Activated CD4-positive, CD25-positive, alpha-beta regulatory T cell treated with anti-CD3 and anti-CD28 coated beads, Interleukin-2, amount 50 U/mL, for 72 hours (primary cell): ENCODE measurements around the gene KMT2C.
"Not testable (repeated sequence)": the region's sequence is repeated elsewhere in the genome, so short reads cannot be mapped to it uniquely, and the experiment has no call there.

ENCODE experiments used
- DNase-seq: peaks from one replicate; pipeline ENCODE4 v3.0.0; 2021

KMT2C gene

DNA sequence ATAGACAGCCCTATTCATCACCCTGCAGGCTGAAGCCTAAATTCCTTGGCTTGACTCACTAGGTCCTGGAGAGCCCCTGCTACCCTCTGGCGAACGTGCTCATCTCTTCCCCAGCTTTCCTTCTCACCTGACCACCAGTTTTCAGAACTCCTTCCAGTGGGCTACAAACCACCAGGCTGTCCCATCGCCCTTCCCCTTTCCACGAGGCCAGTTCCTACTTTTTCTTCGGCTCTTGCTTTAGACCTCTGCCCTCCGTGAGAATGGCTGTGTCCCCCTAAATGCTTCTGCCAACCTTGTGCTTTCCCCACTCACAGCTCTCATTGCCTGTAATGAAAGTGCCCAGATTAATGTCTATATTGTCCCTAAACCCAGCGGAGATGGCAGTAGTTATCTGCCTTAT lies 5.4 kb upstream of the KMT2C start:
- DNase-seq, result not testable (repeated sequence)

DNA sequence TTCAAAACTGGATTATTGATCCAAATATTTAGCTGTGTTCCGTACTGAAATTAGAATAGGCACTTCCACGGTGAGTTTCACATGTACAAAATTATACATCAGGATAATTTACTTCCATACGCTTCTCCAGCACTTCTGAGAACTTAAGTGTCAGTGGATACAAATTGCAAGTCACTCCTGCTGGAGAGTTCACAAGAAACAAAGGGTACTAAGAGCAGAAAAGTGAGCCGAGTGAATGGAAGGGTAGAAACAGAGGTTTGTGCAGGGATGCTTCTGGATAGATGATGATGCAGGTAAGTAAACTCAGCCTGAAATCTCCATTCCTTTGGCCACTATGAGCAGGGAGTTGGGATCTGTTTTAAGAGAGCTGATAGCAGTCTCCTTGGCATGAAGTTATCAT lies 2.2 kb upstream of the KMT2C start:
- DNase-seq, result not testable (repeated sequence)

DNA sequence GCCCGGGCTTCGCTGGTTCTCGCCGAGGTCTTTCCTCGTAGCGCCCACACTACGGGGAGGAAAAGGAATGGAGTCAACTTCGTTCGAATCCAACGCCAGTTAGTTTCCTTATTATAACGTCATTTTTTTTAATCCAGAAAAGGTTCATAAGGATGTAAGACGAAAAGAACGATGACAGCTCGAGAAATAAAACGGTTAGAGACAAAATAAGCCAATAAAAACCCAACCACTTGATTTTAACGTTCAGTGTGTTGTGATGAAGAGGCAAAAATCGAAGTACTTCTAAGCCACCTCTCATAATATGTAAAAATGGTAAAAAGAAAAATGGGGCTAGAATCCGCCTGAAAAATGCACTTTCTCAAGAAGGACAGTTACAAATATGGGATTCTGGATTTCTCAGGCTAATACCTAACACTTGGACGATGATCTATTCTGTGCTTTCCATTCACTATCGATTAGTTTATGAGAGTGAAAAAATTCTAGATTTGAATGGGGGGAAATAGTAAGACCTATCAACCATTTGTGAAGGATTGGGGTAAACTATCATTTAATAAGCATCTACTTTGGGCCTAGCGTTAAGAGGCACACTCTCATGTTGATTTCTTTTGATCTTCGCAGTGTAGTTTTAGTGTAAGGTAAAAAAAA lies 1.2 kb upstream of the KMT2C start:
- DNase-seq, result not testable (repeated sequence)

DNA sequence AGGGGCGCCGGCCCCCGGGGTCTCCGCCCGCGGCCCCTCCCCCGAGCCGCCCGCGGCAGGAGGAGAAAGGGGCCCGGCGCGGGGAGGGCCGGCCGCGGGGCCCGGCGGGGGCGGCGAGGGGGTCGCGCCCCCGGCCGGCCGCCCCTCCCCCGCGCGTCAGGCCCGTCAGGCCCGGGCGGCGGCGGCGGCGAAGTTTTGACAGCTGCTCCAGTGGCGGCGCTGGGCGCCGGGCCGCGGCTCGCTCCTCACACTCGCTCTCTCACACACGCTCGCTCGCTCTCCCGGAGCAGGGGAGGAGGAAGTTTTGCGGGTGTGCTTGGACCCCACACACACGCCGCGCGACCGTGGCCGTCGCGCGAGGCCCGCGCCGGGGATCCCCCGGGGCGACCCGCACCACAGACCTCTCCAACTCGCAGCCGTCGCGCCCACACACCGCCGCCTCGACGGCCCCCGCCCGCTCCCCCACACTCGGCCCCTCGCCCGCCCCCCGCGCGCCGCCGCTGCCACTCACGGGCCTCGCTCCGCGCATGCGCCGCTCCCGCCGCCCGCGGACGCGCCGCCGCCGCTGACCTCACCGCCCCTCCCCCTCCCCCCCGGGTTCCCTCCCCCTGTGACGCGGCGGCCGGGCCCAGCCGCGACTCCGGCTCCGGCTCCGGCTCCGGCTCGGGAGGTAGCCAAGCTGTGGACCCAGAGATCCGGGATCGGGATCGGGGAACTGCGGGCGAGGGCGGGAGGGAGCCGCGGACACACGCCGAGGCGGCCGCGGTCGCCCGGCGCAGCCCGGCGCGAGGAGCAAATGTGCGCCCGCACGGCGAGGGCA lies 518 bp upstream of the KMT2C start:
- DNase-seq, result peak; percentile 85

DNA sequence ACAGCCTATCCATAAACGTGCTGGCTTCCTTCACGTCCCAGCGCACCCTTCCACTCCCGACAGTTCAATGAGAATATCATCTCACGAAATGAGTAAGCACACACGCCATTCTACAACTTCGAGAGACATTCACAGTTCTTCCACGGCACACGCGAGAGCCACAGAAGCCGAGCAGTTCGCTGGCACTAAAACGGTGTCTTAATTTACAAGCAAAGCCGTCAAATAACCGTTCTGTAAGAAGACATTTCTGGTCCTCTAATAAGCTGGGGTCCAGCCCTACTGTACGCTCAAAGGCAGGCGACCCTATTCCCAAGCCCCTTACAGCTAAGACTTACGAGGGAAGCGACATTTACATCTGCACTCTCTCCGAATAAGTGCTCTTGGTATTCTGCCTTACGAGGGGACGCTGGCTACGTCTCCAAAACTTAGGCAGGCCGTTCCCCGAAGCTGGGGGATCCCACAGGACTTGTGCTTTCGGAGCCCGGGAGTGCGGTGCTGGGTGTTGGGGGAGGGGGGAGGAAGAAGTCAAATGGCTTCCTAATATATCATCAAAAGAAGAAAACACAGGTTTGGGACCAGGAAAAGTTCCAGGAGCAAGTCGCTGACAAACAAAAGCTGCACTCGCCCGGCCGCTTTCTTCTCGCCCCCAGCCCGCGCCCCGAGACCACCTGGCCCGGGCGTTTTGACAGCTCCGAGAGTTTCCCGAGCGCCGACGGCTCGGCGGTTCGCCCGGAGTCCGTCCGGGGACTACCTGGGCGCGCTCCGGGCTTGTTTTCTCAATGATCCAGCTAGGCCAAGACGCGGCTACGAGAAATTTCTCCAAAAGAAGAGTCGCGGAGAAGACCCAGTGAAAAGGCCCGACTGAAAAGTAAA lies 1.1 kb downstream of the KMT2C start:
- peak; percentile 44 for DNase-seq

DNA sequence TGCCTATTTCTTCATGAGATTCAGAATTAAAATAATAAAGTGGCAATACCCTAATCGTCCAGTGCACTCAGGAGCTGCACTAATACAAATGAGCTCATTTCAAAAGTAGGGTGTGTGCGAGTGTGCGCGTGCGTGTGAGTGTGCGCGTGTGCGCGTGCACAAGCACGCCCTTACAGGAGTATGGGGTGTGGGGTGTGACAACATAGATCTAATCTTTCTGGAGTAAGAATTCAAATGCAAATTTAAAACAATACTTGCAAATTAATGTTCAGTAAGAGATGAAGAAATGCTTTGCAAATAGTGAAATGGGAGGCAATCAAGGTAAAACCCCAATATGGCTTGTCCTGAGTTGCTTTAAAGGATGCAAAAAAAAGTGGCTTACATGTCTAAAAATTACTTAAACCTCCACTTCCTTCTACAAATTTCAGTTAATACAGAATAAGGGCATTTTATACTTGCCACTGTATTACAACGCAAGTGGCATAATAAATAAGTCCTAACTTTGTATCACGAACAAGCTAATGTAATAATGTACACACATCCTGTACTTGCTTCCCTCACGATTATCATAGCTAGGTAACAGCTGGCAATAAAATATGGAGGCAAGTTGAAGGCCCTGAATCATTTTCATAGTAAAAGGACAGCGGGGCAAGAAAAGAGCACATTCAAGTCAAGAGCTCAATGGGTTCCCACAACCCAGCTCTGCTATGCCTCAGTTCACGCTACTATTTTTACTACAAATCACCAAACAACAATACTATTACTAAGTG lies 1.9 kb downstream of the KMT2C start:
- DNase-seq, result peak; percentile 63

DNA sequence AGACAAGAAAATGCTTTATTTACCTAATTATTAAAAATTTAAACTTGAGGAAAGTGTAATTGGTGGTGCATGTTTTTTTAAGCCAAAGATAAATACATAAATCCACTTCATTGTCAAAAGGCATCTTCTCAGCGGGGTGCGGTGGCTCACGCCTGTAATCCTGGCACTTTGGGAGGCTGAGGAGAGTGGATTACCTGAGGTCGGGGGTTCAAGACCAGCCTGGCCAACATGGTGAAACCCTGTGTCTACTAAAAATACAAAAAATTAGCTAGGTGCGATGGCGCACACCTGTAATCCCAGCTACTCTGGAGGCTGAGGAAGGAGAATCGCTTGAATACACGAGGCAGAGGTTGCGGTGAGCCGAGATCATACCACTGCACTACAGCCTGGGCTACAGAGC lies 3.1 kb downstream of the KMT2C start:
- DNase-seq, result not testable (repeated sequence)

DNA sequence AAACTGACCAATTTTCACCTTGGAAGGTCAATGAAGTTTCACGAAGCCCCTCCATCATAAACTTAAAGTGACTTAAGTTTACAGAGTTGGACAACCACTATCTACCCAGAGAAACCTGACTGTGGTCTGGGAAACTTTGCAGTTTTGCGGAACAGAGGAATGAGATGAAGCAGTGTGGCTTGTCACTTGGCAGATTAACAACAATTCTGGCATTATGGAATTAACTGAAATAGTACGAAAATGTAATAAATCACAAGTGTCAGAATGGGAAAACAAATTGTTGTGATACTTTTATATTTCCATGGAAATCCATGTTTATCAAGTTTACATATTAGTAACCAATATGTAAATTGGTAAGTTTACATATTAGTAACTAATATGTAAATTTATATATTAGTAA lies 4.9 kb downstream of the KMT2C start:
- DNase-seq, result no peak

DNA sequence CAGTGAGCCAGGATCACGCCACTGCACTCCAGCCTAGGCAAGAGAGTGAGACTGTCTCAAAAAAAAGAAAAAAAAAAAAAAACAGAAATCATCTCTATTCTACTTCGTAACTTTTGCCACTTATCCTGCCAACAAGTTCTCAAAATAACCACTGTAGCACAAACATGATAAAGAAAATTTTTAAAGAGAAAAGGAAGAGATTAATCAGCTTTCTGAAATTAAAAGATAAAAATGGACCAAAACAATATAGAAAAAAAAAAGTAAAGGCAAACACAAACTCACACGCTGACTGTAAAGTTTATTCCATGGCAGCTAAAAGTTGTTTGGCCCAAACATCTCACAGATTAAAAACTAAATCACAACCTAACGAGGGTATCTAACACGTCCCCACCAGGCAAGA lies 5.7 kb downstream of the KMT2C start:
- not testable (repeated sequence) for DNase-seq

DNA sequence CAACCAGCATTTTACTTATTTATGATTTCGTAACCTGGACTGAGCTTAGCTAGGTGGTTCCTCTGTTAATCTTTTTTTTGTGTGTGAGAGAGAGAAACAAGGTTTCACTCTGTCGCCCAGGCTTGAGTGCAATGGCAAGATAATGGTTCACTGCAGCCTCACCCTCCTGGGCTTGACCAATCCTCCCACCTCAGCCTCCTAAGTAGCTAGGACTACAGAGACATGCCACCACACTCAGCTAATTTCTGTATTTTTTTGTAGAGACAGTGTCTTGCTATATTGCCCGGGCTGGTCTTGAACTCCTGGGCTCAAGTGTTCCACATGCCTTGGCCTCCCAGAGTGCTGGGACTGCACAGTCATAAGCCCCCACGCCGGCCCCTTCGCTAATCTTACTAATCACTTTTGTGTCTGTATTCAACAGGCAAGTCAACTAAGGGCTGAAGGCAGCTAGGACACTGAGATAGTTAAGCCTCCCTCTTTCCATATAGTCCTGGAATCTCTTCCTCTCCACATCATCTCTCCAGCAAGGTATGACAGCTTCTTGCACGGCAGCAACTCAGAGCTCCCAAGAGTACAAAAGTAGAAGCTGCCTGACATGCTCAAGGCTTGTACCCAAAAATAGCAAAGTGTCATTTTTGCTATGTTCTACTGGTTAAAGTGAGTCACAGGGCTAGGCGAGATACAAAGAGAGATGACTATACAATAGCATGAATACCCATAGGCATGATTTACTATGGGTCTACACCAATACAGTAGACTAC lies 11.3 kb downstream of the KMT2C start:
- no peak for DNase-seq

DNA sequence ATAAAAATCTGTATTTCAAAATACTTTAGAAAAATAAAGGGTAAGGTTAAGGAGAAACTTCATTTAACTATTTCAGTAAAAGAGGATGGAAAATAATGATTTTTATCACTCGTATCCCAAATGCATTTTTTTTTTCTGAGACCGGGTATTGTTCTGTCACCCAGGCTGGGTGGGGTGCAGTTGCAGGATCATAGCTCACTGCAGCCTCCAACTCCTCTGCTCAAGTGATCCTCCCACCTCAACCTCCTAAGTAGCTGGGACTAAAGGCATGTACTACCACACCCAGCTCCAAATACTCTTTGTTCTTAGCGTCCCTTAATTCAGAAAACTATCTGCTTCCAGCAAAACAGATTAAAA lies 11.8 kb downstream of the KMT2C start:
- no peak for DNase-seq

DNA sequence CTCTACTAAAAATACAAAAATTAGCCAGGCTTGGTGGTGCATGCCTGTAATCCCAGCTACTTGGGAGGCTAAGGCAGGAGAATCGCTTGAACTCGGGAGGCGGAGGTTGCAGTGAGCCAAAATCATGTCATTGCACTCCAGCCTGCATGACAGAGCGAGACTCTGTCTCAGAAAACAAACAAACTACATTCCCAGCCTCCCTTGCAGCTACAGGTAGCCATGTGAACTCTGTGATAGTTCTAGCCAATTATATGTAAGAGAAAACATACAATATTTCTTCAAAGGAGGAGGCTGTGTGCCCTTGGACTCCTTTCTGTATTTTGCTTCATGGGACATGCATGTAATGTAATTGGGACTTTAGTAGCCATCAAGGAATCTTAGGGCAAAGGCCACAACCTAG lies 12.6 kb downstream of the KMT2C start:
- DNase-seq, result not testable (repeated sequence)

DNA sequence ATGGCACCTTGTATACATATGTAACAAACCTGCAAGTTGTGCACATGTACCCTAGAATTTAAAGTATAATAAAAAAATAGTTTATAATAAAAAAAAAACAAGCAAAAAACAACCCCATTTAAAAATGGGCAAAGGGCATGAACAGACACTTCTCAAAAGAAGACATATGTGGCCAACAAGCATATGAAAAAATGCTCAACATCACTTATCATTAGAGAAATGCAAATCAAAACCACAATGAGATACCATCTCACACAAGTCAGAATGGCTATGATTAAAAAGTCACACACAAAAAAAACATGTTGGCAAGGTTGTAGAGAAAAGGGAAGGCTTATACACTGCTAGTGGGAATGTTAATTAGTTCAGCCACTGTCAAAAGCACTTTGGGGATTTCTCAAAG lies 14.9 kb downstream of the KMT2C start:
- DNase-seq, result not testable (repeated sequence)

DNA sequence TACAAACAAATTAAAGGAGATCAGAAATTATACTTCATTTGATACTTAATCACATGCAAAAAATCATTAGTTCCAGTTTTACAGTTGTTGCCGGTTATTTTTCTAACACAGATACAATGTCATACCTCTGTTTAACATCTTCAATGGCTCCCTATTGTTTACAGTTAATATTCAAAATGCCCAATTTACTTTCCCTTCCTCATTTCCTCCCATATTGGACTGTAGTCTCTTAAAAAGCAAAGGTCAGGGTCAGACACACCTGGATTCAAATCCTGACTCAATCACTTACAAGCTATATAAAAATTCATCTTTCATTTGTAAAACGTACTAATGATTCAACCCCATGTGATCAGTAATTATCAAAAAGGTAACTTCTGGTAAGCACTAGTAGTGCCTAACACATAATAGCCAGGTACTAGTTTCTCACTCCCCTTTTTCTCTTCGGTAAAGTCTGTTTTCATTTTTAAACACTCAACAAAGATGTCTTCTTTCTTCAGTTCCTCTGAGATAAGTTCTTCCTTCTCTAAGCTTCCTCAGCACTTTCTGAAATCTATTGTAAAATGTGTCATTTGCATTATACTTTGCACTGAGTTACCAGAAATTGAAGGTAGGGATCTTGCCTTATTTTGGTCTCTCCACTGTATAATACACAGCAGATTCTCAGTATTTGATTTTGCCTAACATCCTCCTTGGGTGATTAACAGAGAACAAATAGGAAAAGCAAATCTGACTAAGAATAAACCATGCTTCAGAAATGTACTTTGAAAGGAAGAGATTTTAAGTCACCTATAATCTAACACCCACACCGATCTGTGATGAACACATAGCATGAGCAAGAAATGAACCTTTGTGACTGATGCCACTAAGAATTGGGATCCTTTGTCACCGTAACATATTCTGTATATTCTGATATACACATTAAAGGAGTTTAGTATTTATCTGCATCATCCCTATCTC lies 16.1 kb downstream of the KMT2C start:
- DNase-seq, result no peak

DNA sequence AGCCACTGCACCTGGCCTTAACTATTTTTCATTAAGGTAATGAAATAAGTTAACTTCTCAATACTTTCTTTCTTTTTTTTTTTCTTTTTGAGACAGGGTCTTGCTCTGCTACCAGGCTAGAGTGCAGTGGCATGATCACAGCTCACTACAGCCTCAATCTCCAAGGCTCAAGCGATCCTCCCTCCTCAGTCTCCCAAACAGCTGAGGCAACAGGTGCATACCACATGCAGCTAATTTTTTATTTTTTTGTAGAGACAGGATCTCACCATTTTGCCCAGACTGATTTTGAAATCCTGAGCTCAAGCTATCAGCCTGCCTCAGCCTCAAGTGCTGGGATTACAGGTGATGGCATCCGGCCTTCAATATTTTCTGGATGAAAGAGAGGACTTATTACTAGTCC lies 21.0 kb downstream of the KMT2C start:
- no peak for DNase-seq

DNA sequence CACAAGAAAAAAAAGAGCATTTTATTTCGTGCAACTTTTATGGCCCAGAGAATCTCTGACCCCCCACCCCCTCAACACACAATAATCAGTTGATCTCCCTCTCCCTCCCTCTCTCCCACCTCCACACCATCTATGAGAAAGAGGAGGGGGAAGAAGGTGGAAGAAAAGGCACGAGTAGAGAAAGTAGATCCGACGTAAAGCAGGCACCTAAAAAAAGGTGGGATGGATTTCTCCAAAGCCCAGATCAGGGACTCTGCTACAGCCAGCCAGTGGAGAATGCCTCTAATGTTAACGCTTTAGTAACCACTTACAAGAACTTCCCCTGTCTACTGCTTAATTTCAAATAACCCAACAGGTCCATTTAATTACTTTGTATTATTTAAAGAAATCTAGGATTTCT lies 24.4 kb downstream of the KMT2C start:
- DNase-seq, result no peak

DNA sequence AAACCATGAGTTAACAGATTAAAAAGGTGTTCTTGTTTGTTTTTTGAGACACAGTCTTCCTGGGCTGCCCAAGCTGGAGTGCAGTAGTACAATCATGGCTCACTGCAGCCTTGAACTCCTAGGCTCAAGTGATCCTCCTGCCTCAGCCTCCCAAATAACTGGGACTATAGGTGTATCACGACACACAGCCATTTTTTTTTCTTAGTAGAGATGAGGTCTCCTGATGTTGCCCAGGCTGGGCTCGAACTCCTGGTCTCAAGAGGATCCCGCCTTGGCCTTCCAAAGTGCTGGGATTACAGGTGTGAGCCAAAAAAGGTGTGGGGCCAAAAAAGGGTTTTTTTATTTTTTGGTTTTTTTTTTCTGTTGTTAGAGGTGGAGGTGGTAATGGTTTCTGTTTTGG lies 29.3 kb downstream of the KMT2C start:
- no peak for DNase-seq

DNA sequence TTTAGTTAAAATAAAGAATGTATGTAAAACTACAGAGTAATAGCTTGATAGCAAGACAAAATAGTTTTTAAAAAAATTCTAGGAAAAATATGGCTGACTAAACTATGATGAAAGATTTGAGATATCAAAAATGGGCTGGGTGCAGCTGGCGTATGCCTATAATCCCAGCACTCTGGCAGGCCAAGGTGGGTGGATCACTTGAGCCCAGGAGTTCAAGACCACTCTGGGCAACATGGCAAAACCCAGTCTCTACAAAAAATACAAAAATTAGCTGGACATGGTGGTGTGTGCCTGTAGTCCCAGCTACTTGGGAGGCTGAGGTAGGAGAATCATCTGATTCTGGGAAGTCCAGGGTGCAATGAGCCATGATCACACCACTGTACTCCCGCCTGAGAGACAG lies 29.8 kb downstream of the KMT2C start:
- DNase-seq, result not testable (repeated sequence)

DNA sequence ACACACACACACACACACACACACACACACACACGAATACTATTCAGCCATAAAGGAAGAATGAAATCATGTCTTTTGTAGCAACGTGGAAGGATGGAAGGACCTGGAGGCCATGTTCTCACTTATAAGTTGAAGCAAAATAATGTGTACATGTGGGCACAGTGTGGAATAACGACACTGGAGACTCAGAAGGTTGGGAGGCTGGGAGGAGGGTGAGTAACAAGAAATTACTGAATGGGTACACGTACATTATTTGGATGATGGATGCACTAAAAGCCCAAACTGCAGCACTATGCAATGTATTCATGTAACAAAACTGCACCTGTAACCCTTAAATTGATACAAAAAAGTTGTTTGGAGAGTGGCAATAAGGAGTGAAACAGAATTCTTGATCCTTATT lies 32.1 kb downstream of the KMT2C start:
- DNase-seq, result no peak

DNA sequence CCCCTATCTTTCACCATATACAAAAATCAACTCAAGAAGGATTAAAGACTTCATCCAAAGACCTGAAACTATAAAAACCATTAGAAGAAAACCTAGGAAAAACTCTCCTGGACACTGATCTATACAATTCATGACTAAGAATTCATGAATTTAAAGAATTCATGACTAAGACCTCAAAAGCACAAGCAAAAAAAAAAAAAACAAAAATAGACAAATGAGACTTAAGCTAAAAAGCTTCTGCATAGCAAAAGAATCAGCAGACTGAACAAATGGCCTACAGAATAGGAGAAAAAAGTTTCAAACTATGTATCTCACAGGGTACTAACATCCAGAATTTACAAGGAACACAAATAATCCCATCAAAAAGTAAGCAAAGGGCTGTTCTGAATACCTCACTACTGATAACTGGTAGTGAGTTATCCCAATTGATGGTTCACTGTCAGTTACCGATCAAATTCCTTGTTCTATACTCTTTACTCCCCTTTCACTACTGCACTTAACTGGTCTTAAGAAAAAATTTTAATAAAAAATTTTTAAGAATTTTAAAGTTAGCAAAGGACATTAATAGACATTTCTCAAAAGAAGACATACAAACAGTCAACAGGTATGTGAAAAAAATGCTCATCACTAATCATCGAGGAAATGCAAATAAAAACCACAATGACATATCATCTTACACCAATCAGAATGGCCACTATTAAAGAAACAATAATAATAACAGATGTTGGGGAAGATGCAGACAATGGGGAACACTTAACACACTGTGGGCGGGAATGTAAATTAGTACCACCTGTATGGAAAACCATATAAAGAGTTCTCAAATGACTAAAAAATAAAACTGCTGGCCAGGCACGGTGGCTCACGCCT lies 33.2 kb downstream of the KMT2C start:
- no peak for DNase-seq
